Right kidney (tissue), 9 donors: ENCODE measurements around the gene ASCL5.
"Not testable (repeated sequence)": the region's sequence is repeated elsewhere in the genome, so short reads cannot be mapped to it uniquely, and the experiment has no call there.

Experiments used
- DNase-seq: peaks from one replicate; pipeline ENCODE4 v3.0.0-alpha.2; 2016
- long read RNA-seq, 8 donors: transcript quantifications; one replicate each; lab custom pipeline, GENCODE V29; 2026

Gene ASCL5
- long read RNA-seq, donor 1: 0 reads
- long read RNA-seq, donor 2: 0 reads
- long read RNA-seq, donor 3: 0 reads
- long read RNA-seq, donor 4, partial matches to known transcripts: 0 of 1 reads
- long read RNA-seq, donor 4, other reads (novel, unspliced or antisense): 0 of 1 reads
- long read RNA-seq, donor 5, partial matches to known transcripts: 0 of 1 reads
- long read RNA-seq, donor 5, other reads (novel, unspliced or antisense): 0 of 1 reads
- long read RNA-seq, donor 6: 0 reads
- long read RNA-seq, donor 7, partial matches to known transcripts: 0 of 1 reads
- long read RNA-seq, donor 7, other reads (novel, unspliced or antisense): 0 of 1 reads
- long read RNA-seq, donor 8: 0 reads

GRCh38 chr1:201126832-201127754 is at the start of gene ASCL5:
Gene ASCL5 (minus strand): TSS chr1:201127184. CDS start chr1:201115372, 11,812 bp downstream.
- DNase-seq: no peak

- no peak for DNase-seq
These were observed 49.0 kb upstream of the ASCL5 start for GRCh38 chr1:201175820-201176500.

GRCh38 chr1:201173736-201174135 is 46.8 kb upstream of the ASCL5 start:
- no peak for DNase-seq

- DNase-seq: no peak
These were observed 46.1 kb upstream of the ASCL5 start for GRCh38 chr1:201172999-201173610.

GRCh38 chr1:201172326-201172725 is 45.3 kb upstream of the ASCL5 start:
- DNase-seq: no peak

- DNase-seq: peak; percentile 94
These were observed 44.4 kb upstream of the ASCL5 start for GRCh38 chr1:201171063-201172036.

- no peak for DNase-seq
These were observed 43.6 kb upstream of the ASCL5 start for GRCh38 chr1:201170533-201171062.

GRCh38 chr1:201169971-201170532 is 43.1 kb upstream of the ASCL5 start:
- DNase-seq: no peak

GRCh38 chr1:201169203-201169602 is 42.2 kb upstream of the ASCL5 start:
- DNase-seq: no peak

- DNase-seq: no peak
These were observed 40.3 kb upstream of the ASCL5 start for GRCh38 chr1:201167041-201167991.

- DNase-seq: no peak
These were observed 37.7 kb upstream of the ASCL5 start for GRCh38 chr1:201164645-201165044.

- DNase-seq: no peak
These were observed 36.7 kb upstream of the ASCL5 start for GRCh38 chr1:201163707-201164106.

- DNase-seq: not testable (repeated sequence)
These were observed 36.1 kb upstream of the ASCL5 start for GRCh38 chr1:201163036-201163435.

GRCh38 chr1:201157949-201158348 is 31.0 kb upstream of the ASCL5 start:
- no peak for DNase-seq

- no peak for DNase-seq
These were observed 29.8 kb upstream of the ASCL5 start for GRCh38 chr1:201156819-201157218.

- no peak for DNase-seq
These were observed 29.4 kb upstream of the ASCL5 start for GRCh38 chr1:201156346-201156745.

- no peak for DNase-seq
These were observed 28.4 kb upstream of the ASCL5 start for GRCh38 chr1:201155354-201155753.

GRCh38 chr1:201154389-201155165 is 27.6 kb upstream of the ASCL5 start, which contains the start of gene TMEM9:
Gene TMEM9 (minus strand): TSS chr1:201154474. CDS start chr1:201153923, 551 bp downstream.
- peak; percentile 89 for DNase-seq
